LNCaP clone FGC (cell line): Measurements from ENCODE around the gene HOXD8.

Experiments
- DNase-seq: peaks from one replicate; pipeline ENCODE4 v3.0.0-alpha.2; 2011; ENCODE audit warnings: low read depth
- H3K4me3 ChIP-seq: 2 replicates; pipeline ENCODE4 v1.5.1; 2011; ENCODE audit warnings: mild to moderate bottlenecking, low read depth, low read length, control low read depth
- TF ChIP-seq, protein P1 (sequence below): IDR thresholded peaks from 2 replicates; pipeline ENCODE4 v1.5.1; 2012; ENCODE audit warnings: mild to moderate bottlenecking; ENCODE audit not compliant: control insufficient read depth, insufficient read depth; ENCODE audit errors: extremely low read depth

HOXD8 gene

DNA sequence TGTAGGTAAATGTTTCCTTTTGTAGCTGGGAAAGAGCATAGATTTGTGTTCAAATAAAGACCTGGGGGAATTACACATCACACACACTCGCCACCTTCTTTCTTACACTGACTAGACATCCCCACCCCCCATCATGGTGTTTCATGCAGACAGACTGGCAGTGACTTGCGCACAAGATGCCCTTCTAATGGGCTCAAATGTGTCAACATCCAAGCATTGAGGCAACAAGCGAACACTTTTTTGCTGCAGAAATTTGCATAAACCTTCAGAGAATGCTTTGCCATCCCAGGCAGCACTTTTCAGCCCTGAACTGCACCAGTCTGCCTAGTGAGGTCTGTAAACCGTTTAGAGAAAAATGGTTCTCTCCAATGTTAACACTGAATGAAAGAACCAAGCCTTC is 4.5 kb downstream of the HOXD8 start:
- TF ChIP-seq, protein P1, sequence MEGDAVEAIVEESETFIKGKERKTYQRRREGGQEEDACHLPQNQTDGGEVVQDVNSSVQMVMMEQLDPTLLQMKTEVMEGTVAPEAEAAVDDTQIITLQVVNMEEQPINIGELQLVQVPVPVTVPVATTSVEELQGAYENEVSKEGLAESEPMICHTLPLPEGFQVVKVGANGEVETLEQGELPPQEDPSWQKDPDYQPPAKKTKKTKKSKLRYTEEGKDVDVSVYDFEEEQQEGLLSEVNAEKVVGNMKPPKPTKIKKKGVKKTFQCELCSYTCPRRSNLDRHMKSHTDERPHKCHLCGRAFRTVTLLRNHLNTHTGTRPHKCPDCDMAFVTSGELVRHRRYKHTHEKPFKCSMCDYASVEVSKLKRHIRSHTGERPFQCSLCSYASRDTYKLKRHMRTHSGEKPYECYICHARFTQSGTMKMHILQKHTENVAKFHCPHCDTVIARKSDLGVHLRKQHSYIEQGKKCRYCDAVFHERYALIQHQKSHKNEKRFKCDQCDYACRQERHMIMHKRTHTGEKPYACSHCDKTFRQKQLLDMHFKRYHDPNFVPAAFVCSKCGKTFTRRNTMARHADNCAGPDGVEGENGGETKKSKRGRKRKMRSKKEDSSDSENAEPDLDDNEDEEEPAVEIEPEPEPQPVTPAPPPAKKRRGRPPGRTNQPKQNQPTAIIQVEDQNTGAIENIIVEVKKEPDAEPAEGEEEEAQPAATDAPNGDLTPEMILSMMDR, result no peak
- H3K4me3 ChIP-seq, result no peak overlapping the region
- no peak for DNase-seq

DNA sequence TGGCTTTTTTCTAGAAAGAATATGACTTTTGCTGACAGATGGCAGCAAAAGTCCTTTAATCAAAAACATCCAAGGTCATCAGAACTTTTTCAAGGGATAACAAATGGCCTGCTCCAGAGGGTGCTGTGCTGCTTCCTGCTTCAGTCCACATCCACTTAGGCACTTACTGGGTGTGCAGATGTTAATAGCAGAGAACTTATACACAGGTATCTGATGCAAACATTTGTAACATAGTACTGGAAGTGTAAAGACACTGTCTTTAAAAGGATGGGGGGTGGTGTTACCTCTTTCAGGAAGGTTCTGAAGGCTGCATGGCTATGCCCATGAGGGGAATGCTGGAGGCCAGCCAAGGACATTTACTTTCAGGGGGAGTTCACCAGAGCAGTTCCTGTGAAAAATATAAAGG is 5.5 kb downstream of the HOXD8 start:
- TF ChIP-seq, protein P1, result 0 out of 2 replicates have a peak, but pooled peaks have one; percentile 11
- no peak for DNase-seq
- no peak overlapping the region for H3K4me3 ChIP-seq

DNA sequence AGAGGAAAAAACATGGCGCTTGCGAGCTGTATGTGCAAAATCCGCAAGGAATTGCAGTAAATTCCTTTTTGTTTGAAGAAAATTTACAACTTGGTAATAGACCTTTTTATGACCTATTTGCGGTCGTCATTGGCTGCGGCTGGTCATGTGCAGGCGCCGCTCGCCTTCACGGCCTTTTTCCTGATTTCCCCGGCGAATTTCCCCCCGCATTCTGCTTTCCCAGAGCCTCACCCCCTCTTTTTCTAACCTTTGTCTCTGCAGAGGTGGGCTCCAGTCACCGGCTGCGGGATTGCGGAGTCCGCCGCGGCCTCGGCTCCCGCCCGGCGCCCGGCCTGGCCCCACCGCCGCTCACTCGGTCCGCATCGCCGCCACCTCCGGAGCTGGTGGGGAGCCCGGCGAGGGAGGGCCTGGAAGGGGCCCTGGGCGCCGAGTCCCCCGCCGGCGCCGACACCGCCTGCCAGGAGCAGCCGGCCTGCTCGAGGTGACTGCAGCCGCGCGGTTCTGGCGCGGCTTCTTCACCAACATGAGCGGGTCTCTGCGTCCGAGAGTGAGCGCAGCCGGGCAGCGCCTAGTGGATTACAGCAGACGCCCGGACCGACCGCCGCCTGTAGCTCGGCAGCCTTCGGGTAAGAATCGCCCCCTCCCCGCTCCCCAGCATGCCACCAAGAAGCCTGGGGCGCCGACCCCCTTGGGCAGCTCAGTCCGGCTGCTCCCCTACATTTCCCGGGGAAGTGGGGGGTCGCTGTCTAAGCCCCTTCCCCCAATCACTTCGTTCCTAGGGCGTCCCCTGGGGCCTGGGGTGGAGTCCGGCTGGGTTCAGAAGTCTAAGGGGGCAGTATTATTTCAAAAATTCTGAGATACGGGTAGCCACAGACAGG is 7.1 kb downstream of the HOXD8 start:
- DNase-seq, result no peak
- H3K4me3 ChIP-seq, result 0 out of 2 replicates have a peak overlapping the region, but pooled peaks have one; percentile 9
- TF ChIP-seq, protein P1, result no peak

DNA sequence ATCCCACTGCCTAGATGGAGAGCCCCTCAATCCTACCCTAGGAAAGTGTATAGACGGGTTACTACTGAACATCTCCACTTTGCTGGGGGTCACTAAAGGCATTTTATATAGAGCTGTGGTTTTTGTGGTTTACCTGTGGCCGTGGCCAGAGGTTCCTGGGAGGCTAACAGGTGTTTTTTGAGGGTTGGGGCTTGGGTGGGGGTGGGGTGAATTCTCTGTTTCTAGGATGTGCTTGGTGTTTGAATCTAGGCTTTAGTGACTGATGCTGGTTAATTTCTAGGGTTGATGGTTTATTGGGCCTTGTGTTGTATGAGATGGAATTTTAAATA is 7.7 kb downstream of the HOXD8 start:
- H3K4me3 ChIP-seq, result no peak overlapping the region
- DNase-seq, result no peak
- TF ChIP-seq, protein P1, result no peak

DNA sequence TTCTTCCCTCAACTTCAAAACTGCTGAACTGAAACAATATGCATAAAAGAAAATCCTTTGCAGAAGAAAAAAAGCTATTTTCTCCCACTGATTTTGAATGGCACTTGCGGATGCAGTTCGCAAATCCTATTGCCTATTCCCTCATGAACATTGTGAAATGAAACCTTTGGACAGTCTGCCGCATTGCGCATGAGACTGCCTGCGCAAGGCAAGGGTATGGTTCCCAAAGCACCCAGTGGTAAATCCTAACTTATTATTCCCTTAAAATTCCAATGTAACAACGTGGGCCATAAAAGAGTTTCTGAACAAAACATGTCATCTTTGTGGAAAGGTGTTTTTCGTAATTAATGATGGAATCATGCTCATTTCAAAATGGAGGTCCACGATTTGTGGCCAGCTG is 8.4 kb downstream of the HOXD8 start:
- no peak for DNase-seq

DNA sequence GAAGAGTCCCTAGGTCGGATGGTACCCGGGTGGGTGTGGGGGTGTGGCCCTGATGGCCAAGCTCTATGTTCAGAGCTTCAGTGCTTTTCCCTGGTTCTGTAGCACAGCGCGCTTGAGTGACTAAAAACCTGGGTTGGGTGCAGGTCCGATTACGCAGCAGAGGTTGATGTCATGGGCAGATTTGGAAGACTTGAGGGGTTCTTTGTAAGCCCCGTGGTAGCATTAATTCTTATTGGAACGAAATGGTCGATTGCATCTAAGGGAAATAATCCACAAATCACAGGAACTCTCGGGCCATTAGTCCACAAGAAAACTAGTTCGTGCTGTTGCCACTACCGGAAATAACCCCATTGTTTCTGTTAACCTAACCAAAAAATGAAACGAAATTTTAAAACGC is 9.0 kb downstream of the HOXD8 start:
- H3K4me3 ChIP-seq, result no peak overlapping the region
- no peak for DNase-seq
- TF ChIP-seq, protein P1, result no peak

More for the DNA sequence above, 8.4 kb downstream of the HOXD8 start:
- TF ChIP-seq, protein P1, result no peak
- H3K4me3 ChIP-seq, result no peak overlapping the region
